Measurements from ENCODE around the gene TMEM170A.
A peak's percentile ranks its signal among the peaks of the same experiment; 100 is the strongest.

TMEM170A gene

DNA sequence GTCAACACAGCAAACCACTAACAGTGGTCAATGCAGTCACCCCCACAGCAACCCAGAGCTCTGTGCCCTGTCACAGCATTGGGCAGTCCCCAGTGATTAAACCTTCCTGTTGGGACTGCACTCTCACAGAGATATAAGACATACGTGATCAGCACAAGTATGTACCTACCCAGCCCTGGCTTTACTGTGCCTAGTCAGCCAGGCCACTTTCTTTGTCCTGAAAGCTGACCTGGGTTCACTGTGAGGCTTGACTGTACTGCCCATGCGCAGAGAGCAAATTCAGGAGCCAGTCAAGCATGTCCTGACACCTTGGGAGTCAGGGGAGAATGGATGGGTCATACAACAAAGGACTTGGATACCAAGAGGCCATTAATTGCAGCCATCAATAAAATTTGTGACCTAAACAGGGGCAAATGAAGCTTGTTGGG, 10.9 kb upstream of the TMEM170A start:
- H2AK5ac ChIP-seq (ENCODE audit: low read length, severe bottlenecking), result no peak overlapping the region
- H3K23ac ChIP-seq (ENCODE audit: low read length in 2 of 2), result no peak overlapping the region
- DNase-seq, result no peak
- H3K27ac ChIP-seq (ENCODE audit: low read length, poor library complexity, severe bottlenecking), result no peak overlapping the region
- H4K91ac ChIP-seq (ENCODE audit: low read length), result no peak overlapping the region
- no peaks in the 10 kb centered on the region for H3K9me3 ChIP-seq (ENCODE audit: control insufficient read depth, low read length)
- 91% methylated on average over 2 of the region's 2 CpGs for WGBS
- no peak overlapping the region for H2BK5ac ChIP-seq (ENCODE audit: low read depth, low read length, poor library complexity, severe bottlenecking)
- no peak overlapping the region for H3K4me2 ChIP-seq (ENCODE audit: low read length, poor library complexity, severe bottlenecking)
- no peak overlapping the region for H3K4me3 ChIP-seq (ENCODE audit: insufficient read depth in 1 of 2, low read depth in 1 of 2, low read length in 2 of 2)
- no peak overlapping the region for H2BK15ac ChIP-seq (ENCODE audit: low read depth, poor library complexity, severe bottlenecking)
- no peak overlapping the region for H2BK12ac ChIP-seq (ENCODE audit: low read length in 2 of 2)
- H2AFZ ChIP-seq (ENCODE audit: low read depth, low read length), result no peak overlapping the region
- H3K14ac ChIP-seq (ENCODE audit: low read length in 2 of 2), result no peak overlapping the region
- no peaks in the 10 kb centered on the region for H3K36me3 ChIP-seq (ENCODE audit: control insufficient read depth in 1 of 2, insufficient read depth in 2 of 2, low read depth in 1 of 2, low read length in 2 of 2)
- peaks cover 0 to 11% of the 10 kb centered on the region in 2 experiments for H3K27me3 ChIP-seq (ENCODE audit: control insufficient read depth in 1 of 2, insufficient read depth in 1 of 2, low read length in 2 of 2)
- no peak overlapping the region for H4K8ac ChIP-seq (ENCODE audit: low read length)
- no peaks in the 10 kb centered on the region for H3K79me1 ChIP-seq (replicated peaks; ENCODE audit: low read length, poor library complexity, severe bottlenecking)
- H3K4me1 ChIP-seq (ENCODE audit: control insufficient read depth, insufficient read depth, low read depth, low read length), result peaks cover 2% of the 10 kb centered on the region
- no peak overlapping the region for H2BK120ac ChIP-seq (ENCODE audit: low read depth, low read length)
- no peak overlapping the region for H3K9ac ChIP-seq (ENCODE audit: low read length)
- H3K18ac ChIP-seq (ENCODE audit: low read depth in 1 of 2, low read length in 2 of 2), result no peak overlapping the region
- H3K4ac ChIP-seq (ENCODE audit: low read depth in 1 of 2, low read length in 2 of 2), result no peak overlapping the region

DNA sequence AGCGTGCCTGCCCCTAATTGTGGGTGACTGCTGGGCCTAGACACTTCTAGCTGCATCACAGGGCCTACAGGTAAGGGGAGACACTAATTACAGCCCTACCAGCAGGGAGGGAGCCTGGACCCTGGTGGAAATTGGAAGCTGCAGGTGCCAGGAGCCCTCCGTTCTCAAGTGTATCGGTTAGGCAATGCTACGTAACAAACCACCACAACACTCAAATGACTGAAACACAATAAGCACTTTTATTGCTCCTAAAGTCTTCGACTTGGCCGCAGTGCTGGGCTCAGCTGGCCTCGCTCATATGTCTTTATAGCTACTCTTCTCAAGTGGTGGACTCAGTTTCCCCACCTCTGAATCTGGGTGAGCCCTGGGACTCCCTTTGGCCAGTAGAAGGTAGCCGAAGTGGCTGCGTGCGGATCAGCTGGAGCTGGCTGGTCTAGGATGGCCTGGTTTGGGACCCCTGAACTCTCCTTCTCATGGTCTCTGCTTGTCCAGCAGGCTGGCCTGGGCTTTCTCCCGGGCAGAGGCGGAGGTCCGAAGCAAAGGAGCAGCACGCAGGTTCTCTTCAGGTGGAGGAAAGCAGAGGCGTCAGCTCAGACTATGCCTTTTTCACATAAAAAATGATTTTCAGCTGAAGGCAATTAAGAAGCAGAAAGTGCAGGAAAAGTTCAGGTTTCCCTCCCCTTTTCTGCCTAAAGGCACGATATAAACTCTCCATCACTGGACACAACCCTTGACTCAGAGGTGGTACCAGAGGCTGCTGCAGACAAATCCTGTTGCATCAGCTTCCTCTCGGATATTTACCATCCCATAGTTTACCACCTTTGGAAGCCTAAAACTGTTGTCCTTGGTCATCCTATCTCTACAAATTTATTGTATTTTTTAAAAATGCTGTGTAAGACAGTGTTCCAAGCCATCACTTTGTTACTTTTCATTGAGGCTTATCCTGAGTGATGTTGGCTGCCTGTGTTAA, 8.7 kb upstream of the TMEM170A start:
- Histone ChIP-seq H3K4ac (ENCODE audit: low read depth in 1 of 2, low read length in 2 of 2) (no peak overlapping the region), H2BK15ac (ENCODE audit: low read depth, poor library complexity, severe bottlenecking) (no peak overlapping the region), H3K27ac (ENCODE audit: low read length, poor library complexity, severe bottlenecking) (no peak overlapping the region), H3K4me1 (ENCODE audit: control insufficient read depth, insufficient read depth, low read depth, low read length) (no peaks in the 10 kb centered on the region), H2BK12ac (ENCODE audit: low read length in 2 of 2) (no peak overlapping the region), H3K14ac (ENCODE audit: low read length in 2 of 2) (peak overlapping the region in 1 of 2 experiments; percentile 35), H4K8ac (ENCODE audit: low read length) (no peak overlapping the region), H2AK5ac (ENCODE audit: low read length, severe bottlenecking) (no peak overlapping the region), H3K9ac (ENCODE audit: low read length) (no peak overlapping the region), H2BK120ac (ENCODE audit: low read depth, low read length) (no peak overlapping the region), H3K9me3 (ENCODE audit: control insufficient read depth, low read length) (no peaks in the 10 kb centered on the region), H3K18ac (ENCODE audit: low read depth in 1 of 2, low read length in 2 of 2) (no peak overlapping the region), H3K4me3 (ENCODE audit: insufficient read depth in 1 of 2, low read depth in 1 of 2, low read length in 2 of 2) (no peak overlapping the region), H3K36me3 (ENCODE audit: control insufficient read depth in 1 of 2, insufficient read depth in 2 of 2, low read depth in 1 of 2, low read length in 2 of 2) (no peaks in the 10 kb centered on the region), H3K27me3 (ENCODE audit: control insufficient read depth in 1 of 2, insufficient read depth in 1 of 2, low read length in 2 of 2) (peaks cover 0 to 11% of the 10 kb centered on the region in 2 experiments), H3K4me2 (ENCODE audit: low read length, poor library complexity, severe bottlenecking) (no peak overlapping the region), H2BK5ac (ENCODE audit: low read depth, low read length, poor library complexity, severe bottlenecking) (no peak overlapping the region), H3K79me1 (replicated peaks; ENCODE audit: low read length, poor library complexity, severe bottlenecking) (no peaks in the 10 kb centered on the region), H3K23ac (ENCODE audit: low read length in 2 of 2) (no peak overlapping the region), H2AFZ (ENCODE audit: low read depth, low read length) (no peak overlapping the region), H4K91ac (ENCODE audit: low read length) (no peak overlapping the region)
- no peak for DNase-seq
- WGBS, result 96% methylated on average over 17 of the region's 17 CpGs

DNA sequence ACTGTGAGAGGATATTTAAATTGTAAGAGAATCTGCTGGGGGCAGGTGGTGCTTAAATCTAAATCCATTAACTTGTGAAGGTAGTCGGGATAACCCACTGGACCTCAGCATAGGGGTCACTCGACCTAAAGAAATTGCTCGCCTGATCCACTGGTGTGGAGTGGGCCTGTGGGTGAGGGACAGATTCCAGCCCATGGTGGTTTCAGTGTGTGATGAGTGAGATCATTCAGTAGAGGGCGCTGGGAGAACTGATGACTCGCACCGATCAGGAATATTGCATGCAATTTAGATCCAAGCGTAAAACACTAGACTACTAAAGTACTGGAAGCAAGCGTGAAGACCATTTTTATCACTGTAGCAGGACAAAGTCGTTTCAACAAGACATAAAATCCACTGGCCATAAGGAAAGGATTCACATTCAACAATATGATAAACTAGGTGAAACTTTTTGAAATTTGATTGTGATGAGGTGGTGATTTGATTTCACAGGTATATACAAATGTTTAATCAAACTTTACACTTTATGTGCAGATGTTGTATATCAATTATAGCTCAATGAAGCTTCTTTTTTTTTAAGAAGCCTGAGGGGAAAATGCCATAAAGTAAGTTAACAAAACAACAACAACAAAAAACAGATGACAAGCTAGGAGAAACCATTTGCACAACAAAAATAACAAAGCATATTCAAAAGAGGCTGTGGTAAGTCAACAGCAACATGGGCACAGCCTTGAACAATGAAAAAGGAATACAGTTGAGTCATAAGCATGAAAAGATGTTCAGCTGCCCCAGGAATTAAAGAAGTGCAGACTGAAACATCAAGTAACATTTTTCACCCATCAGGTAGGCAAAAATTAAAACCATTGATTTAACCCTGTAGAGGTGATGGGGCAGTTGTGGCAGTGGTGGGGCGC, 7.5 kb upstream of the TMEM170A start:
- H4K8ac ChIP-seq (ENCODE audit: low read length), result no peak overlapping the region
- H2BK5ac ChIP-seq (ENCODE audit: low read depth, low read length, poor library complexity, severe bottlenecking), result no peak overlapping the region
- H3K4ac ChIP-seq (ENCODE audit: low read depth in 1 of 2, low read length in 2 of 2), result no peak overlapping the region
- H3K4me2 ChIP-seq (ENCODE audit: low read length, poor library complexity, severe bottlenecking), result no peak overlapping the region
- peaks cover 0 to 7% of the 10 kb centered on the region in 2 experiments for H3K27me3 ChIP-seq (ENCODE audit: control insufficient read depth in 1 of 2, insufficient read depth in 1 of 2, low read length in 2 of 2)
- no peak overlapping the region for H3K27ac ChIP-seq (ENCODE audit: low read length, poor library complexity, severe bottlenecking)
- H3K4me1 ChIP-seq (ENCODE audit: control insufficient read depth, insufficient read depth, low read depth, low read length), result no peaks in the 10 kb centered on the region
- H3K14ac ChIP-seq (ENCODE audit: low read length in 2 of 2), result no peak overlapping the region
- H2AK5ac ChIP-seq (ENCODE audit: low read length, severe bottlenecking), result no peak overlapping the region
- H3K9ac ChIP-seq (ENCODE audit: low read length), result no peak overlapping the region
- DNase-seq, result peak; percentile 72
- no peak overlapping the region for H3K4me3 ChIP-seq (ENCODE audit: insufficient read depth in 1 of 2, low read depth in 1 of 2, low read length in 2 of 2)
- no peak overlapping the region for H3K18ac ChIP-seq (ENCODE audit: low read depth in 1 of 2, low read length in 2 of 2)
- H2BK12ac ChIP-seq (ENCODE audit: low read length in 2 of 2), result no peak overlapping the region
- H3K9me3 ChIP-seq (ENCODE audit: control insufficient read depth, low read length), result no peaks in the 10 kb centered on the region
- no peak overlapping the region for H2BK15ac ChIP-seq (ENCODE audit: low read depth, poor library complexity, severe bottlenecking)
- 33% methylated on average over 7 of the region's 10 CpGs for whole genome bisulfite sequencing
- H3K79me1 ChIP-seq (replicated peaks; ENCODE audit: low read length, poor library complexity, severe bottlenecking), result no peaks in the 10 kb centered on the region
- H4K91ac ChIP-seq (ENCODE audit: low read length), result no peak overlapping the region
- no peaks in the 10 kb centered on the region for H3K36me3 ChIP-seq (ENCODE audit: control insufficient read depth in 1 of 2, insufficient read depth in 2 of 2, low read depth in 1 of 2, low read length in 2 of 2)
- no peak overlapping the region for H2AFZ ChIP-seq (ENCODE audit: low read depth, low read length)
- H2BK120ac ChIP-seq (ENCODE audit: low read depth, low read length), result no peak overlapping the region
- no peak overlapping the region for H3K23ac ChIP-seq (ENCODE audit: low read length in 2 of 2)

DNA sequence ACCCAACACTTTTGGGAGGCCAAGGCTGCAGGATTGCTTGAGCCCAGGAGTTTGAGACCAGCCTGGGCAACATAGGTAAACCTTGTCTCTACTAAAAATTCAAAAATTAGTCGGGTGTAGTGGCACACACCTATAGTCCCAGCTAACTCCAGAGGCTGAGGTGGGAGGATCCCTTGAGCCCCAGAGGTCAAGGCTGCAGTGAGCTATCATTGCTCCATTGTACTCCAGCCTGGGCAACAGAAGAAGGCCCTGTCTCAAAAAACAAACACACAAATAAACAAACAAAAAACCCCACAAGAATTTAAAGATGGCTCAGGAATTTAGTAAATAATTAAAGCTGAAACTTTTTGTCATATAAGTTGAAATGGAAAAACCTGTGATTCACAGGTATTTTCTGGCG, 2.3 kb upstream of the TMEM170A start:
- H3K4me1 ChIP-seq (ENCODE audit: control insufficient read depth, insufficient read depth, low read depth, low read length), result peaks cover 1% of the 10 kb centered on the region
- H2AK5ac ChIP-seq (ENCODE audit: low read length, severe bottlenecking), result no peak overlapping the region
- WGBS, result 83% methylated on average over 2 of the region's 2 CpGs
- no peak overlapping the region for H3K4me3 ChIP-seq (ENCODE audit: insufficient read depth in 1 of 2, low read depth in 1 of 2, low read length in 2 of 2)
- H2AFZ ChIP-seq (ENCODE audit: low read depth, low read length), result no peak overlapping the region
- H2BK120ac ChIP-seq (ENCODE audit: low read depth, low read length), result no peak overlapping the region
- no peak overlapping the region for H3K9ac ChIP-seq (ENCODE audit: low read length)
- no peak overlapping the region for H3K4ac ChIP-seq (ENCODE audit: low read depth in 1 of 2, low read length in 2 of 2)
- no peak overlapping the region for H3K27ac ChIP-seq (ENCODE audit: low read length, poor library complexity, severe bottlenecking)
- H2BK5ac ChIP-seq (ENCODE audit: low read depth, low read length, poor library complexity, severe bottlenecking), result no peak overlapping the region
- H4K8ac ChIP-seq (ENCODE audit: low read length), result no peak overlapping the region
- no peaks in the 10 kb centered on the region for H3K79me1 ChIP-seq (replicated peaks; ENCODE audit: low read length, poor library complexity, severe bottlenecking)
- no peak overlapping the region for H3K23ac ChIP-seq (ENCODE audit: low read length in 2 of 2)
- H4K91ac ChIP-seq (ENCODE audit: low read length), result no peak overlapping the region
- H3K36me3 ChIP-seq (ENCODE audit: control insufficient read depth in 1 of 2, insufficient read depth in 2 of 2, low read depth in 1 of 2, low read length in 2 of 2), result no peaks in the 10 kb centered on the region
- H2BK15ac ChIP-seq (ENCODE audit: low read depth, poor library complexity, severe bottlenecking), result no peak overlapping the region
- H3K14ac ChIP-seq (ENCODE audit: low read length in 2 of 2), result no peak overlapping the region
- no peaks in the 10 kb centered on the region for H3K27me3 ChIP-seq (ENCODE audit: control insufficient read depth in 1 of 2, insufficient read depth in 1 of 2, low read length in 2 of 2)
- H3K18ac ChIP-seq (ENCODE audit: low read depth in 1 of 2, low read length in 2 of 2), result no peak overlapping the region
- no peaks in the 10 kb centered on the region for H3K9me3 ChIP-seq (ENCODE audit: control insufficient read depth, low read length)
- H3K4me2 ChIP-seq (ENCODE audit: low read length, poor library complexity, severe bottlenecking), result no peak overlapping the region
- no peak for DNase-seq
- H2BK12ac ChIP-seq (ENCODE audit: low read length in 2 of 2), result no peak overlapping the region
